Lower leg skin (tissue), 3 donors: ENCODE data around the gene MASP2.

Experiments used
- POLR2A ChIP-seq, 2 donors: fragments of 450-650 bp; IDR thresholded peaks; one replicate each; pipeline ENCODE4 v1.6.1; 2016 to 2017; ENCODE audit warnings: antibody characterized with exemption in 2 of 2, mild to moderate bottlenecking in 1 of 2, moderate library complexity in 1 of 2
- TF ChIP-seq, protein P1 (sequence below), 3 donors: fragments of 450-650 bp; IDR thresholded peaks; one replicate each; pipeline ENCODE4 v1.5.1; 2016; ENCODE audit warnings: antibody characterized with exemption in 3 of 3, mild to moderate bottlenecking in 3 of 3, moderate library complexity in 2 of 3

DNA sequence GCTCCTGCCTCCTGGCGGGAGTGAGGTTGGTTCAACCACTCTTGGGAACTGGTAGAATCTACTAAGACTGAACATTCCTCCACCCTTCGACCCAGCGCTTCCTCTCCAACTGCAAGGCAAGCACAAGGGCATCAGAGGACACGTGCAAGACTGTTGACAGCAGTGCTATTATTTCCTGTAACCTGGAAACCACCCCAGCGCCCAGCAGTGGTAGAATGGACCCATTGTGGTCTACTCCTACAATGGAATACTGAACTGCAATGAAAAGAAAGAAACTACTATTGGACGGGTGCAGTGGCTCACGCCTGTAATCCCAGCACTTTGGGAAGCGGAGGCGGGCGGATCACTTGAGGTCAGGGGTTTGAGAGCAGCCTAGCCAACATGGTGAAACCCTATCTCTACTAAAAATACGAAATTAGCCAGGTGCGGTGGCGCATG, 67.5 kb downstream of the MASP2 start:
- TF ChIP-seq, protein P1, sequence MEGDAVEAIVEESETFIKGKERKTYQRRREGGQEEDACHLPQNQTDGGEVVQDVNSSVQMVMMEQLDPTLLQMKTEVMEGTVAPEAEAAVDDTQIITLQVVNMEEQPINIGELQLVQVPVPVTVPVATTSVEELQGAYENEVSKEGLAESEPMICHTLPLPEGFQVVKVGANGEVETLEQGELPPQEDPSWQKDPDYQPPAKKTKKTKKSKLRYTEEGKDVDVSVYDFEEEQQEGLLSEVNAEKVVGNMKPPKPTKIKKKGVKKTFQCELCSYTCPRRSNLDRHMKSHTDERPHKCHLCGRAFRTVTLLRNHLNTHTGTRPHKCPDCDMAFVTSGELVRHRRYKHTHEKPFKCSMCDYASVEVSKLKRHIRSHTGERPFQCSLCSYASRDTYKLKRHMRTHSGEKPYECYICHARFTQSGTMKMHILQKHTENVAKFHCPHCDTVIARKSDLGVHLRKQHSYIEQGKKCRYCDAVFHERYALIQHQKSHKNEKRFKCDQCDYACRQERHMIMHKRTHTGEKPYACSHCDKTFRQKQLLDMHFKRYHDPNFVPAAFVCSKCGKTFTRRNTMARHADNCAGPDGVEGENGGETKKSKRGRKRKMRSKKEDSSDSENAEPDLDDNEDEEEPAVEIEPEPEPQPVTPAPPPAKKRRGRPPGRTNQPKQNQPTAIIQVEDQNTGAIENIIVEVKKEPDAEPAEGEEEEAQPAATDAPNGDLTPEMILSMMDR (IDR thresholded peaks at IDR 0.05): no peak
- no peak for TF ChIP-seq POLR2A (IDR thresholded peaks at IDR 0.05)
